ENCODE measurements around the gene RABGAP1L. TPM values are rescaled to one million over a fixed set of nuclear protein-coding genes. Genes with fewer than 3 reads are reported as not detected.

RABGAP1L gene
- total and polyA plus RNA-seq, 2 donors (not counting 3 experiments of a cell fraction or from before 2014, with no cell fraction given), result 6.4 to 22.2 TPM

DNA sequence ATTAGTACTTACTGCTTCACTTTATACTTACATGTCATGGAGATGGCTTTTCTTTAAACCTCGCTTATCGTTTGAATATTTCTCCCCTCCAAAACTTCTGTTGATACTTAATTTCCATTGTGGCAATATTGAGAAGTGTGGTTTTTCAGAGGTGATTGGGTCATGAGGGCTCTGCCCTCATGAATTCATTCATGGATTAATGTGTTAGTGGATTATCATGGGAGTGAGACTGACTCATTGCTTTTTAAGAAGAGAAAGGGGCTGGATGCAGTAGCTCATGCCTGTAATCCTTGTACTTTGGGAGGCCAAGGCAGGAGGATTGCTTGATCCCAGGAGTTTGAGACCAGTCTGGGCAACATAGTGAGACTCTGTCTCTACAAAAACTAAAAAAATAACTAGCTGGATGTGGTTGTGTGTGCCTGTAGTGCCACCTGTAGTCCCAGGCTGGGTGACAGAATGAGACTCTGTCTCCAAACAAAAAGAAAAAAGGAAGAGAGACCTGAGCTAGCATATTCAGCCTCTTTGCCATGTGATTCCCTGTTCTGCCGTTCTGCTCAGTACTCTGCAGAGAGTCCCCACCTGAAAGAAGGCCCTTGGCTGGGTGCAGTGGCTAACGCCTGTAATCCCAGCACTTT lies 30.2 kb downstream of the RABGAP1L start:
- Histone ChIP-seq H3K9me3 (replicated peaks; ENCODE audit: control insufficient read depth, insufficient read depth, low read length) (no peaks in the 10 kb centered on the region), H3K36me3 (ENCODE audit: control insufficient read depth in 2 of 2, extremely low read depth in 1 of 2, insufficient read depth in 2 of 2, low read length in 2 of 2) (no peaks in the 10 kb centered on the region), H3K27me3 (ENCODE audit: control insufficient read depth in 2 of 2, insufficient read depth in 2 of 2, low read length in 2 of 2) (no peaks in the 10 kb centered on the region), H3K9ac (replicated peaks; ENCODE audit: extremely low read depth, insufficient read depth, low read length) (no peak overlapping the region), H3K9me1 (replicated peaks; ENCODE audit: control insufficient read depth, extremely low read depth, insufficient read depth, low read length) (no peaks in the 10 kb centered on the region), H3K4me2 (ENCODE audit: insufficient read depth, low read length) (no peak overlapping the region), H4K20me1 (replicated peaks; ENCODE audit: control insufficient read depth, extremely low read depth, insufficient read depth, low read length) (no peaks in the 10 kb centered on the region), H3K4me1 (ENCODE audit: control insufficient read depth, extremely low read depth, insufficient read depth, low read length) (no peaks in the 10 kb centered on the region), H3K79me2 (ENCODE audit: control insufficient read depth, insufficient read depth, low read length) (peaks cover 2% of the 10 kb centered on the region), H3K4me3 (replicated peaks in 1 of 3; ENCODE audit: insufficient read depth in 1 of 3, low read depth in 1 of 3, low read length in 3 of 3) (no peak overlapping the region), H3K27ac (ENCODE audit: insufficient read depth, low read depth, low read length) (no peak overlapping the region), H2AFZ (ENCODE audit: low read depth, low read length) (no peak overlapping the region)
- ChIA-PET POLR2A (no interaction called here), CTCF (no interaction called here)
- dilution Hi-C loops (cut with MboI; ENCODE audit: extremely low pct_ligation_motif_present, low sequenced_read_pairs), result no loop called here
- intact Hi-C loops (cut with micrococcal nuclease), result no loop called here
- BruUV-seq (replicated peaks), result no TSS peak
- no peak for TF ChIP-seq EZH2 (IDR thresholded peaks at IDR 0.05; ENCODE audit: borderline replicate concordance, low read depth, low read length, severe bottlenecking)
- TF ChIP-seq, protein P1, sequence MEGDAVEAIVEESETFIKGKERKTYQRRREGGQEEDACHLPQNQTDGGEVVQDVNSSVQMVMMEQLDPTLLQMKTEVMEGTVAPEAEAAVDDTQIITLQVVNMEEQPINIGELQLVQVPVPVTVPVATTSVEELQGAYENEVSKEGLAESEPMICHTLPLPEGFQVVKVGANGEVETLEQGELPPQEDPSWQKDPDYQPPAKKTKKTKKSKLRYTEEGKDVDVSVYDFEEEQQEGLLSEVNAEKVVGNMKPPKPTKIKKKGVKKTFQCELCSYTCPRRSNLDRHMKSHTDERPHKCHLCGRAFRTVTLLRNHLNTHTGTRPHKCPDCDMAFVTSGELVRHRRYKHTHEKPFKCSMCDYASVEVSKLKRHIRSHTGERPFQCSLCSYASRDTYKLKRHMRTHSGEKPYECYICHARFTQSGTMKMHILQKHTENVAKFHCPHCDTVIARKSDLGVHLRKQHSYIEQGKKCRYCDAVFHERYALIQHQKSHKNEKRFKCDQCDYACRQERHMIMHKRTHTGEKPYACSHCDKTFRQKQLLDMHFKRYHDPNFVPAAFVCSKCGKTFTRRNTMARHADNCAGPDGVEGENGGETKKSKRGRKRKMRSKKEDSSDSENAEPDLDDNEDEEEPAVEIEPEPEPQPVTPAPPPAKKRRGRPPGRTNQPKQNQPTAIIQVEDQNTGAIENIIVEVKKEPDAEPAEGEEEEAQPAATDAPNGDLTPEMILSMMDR (IDR thresholded peaks at IDR 0.05; ENCODE audit: extremely low read depth in 1 of 2, insufficient read depth in 1 of 2, low read depth in 1 of 2, low read length in 2 of 2), result no peak
- TF ChIP-seq JUN (IDR thresholded peaks at IDR 0.05; ENCODE audit: borderline replicate concordance, insufficient read depth, insufficient read length, low read depth), result no peak
- TF ChIP-seq MYC (IDR thresholded peaks at IDR 0.05; ENCODE audit: low read depth, low read length), result no peak
- TF ChIP-seq FOS (IDR thresholded peaks at IDR 0.05; ENCODE audit: borderline replicate concordance, insufficient read depth, low read length), result no peak
- no peak for TF ChIP-seq POLR2AphosphoS5 (IDR thresholded peaks at IDR 0.05; ENCODE audit: insufficient read depth, low read depth, low read length)
- TF ChIP-seq, protein P2, sequence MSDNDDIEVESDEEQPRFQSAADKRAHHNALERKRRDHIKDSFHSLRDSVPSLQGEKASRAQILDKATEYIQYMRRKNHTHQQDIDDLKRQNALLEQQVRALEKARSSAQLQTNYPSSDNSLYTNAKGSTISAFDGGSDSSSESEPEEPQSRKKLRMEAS (IDR thresholded peaks at IDR 0.05; ENCODE audit: insufficient read depth, insufficient read length), result no peak
- no peak for TF ChIP-seq POLR2A (IDR thresholded peaks at IDR 0.05; ENCODE audit: low read depth, low read length)
- no peak for TF ChIP-seq GATA2 (IDR thresholded peaks at IDR 0.05; ENCODE audit: insufficient read depth, insufficient read length, low read depth, low read length)
- FAIRE-seq (no peak), DNase-seq (ENCODE audit: low read depth, low spot score) (no peak)

All from endothelial cell of umbilical vein (primary cell).